GM12872 (cell line): ENCODE data around the gene MRPL11.

Experiments used
- TF ChIP-seq, protein P1 (sequence below): IDR thresholded peaks from 3 replicates; pipeline ENCODE4 v1.5.1; 2011; ENCODE audit warnings: low read depth, mild to moderate bottlenecking, low read length, moderate library complexity; ENCODE audit not compliant: insufficient read depth

The MRPL11 gene

GRCh38 chr11:66426314-66426713 lies 12.3 kb downstream of the MRPL11 start:
- TF ChIP-seq, protein P1, sequence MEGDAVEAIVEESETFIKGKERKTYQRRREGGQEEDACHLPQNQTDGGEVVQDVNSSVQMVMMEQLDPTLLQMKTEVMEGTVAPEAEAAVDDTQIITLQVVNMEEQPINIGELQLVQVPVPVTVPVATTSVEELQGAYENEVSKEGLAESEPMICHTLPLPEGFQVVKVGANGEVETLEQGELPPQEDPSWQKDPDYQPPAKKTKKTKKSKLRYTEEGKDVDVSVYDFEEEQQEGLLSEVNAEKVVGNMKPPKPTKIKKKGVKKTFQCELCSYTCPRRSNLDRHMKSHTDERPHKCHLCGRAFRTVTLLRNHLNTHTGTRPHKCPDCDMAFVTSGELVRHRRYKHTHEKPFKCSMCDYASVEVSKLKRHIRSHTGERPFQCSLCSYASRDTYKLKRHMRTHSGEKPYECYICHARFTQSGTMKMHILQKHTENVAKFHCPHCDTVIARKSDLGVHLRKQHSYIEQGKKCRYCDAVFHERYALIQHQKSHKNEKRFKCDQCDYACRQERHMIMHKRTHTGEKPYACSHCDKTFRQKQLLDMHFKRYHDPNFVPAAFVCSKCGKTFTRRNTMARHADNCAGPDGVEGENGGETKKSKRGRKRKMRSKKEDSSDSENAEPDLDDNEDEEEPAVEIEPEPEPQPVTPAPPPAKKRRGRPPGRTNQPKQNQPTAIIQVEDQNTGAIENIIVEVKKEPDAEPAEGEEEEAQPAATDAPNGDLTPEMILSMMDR, result no peak

DNA sequence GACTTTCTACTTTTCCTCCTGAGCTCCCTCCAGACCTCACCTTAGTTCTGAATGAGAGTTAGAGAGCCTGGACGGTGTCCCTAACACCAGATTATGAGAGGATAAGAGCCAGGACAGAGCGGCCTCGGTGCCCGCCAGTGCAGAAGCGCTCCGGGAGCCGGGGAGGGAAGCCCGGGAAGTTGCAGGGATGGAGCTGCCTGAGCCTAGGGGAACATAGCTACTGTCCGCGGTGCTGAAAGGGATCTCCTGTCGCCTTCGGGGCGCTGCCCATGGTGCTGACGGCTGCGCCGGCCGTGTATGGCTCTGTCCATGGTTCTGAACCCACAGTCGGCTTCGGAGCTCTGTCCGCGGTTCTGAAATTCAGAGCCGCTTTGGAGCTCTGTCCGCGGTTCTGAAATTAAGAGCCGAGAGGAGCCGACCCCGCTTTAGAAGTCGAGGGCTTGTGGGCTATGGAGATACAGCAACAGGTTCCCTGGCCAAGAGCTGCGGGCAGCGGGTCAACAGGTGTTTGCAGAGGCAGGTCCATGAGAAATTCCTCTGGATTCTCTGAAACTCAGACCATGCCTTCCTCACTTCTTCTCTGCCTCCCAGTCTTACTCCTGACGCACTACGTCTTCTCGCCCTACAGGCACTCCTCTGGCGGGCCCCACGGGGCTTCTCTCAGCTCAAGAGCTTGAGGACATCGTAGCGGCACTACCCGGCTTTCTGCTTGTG lies 17.0 kb downstream of the MRPL11 start:
- TF ChIP-seq, protein P1, result no peak

DNA sequence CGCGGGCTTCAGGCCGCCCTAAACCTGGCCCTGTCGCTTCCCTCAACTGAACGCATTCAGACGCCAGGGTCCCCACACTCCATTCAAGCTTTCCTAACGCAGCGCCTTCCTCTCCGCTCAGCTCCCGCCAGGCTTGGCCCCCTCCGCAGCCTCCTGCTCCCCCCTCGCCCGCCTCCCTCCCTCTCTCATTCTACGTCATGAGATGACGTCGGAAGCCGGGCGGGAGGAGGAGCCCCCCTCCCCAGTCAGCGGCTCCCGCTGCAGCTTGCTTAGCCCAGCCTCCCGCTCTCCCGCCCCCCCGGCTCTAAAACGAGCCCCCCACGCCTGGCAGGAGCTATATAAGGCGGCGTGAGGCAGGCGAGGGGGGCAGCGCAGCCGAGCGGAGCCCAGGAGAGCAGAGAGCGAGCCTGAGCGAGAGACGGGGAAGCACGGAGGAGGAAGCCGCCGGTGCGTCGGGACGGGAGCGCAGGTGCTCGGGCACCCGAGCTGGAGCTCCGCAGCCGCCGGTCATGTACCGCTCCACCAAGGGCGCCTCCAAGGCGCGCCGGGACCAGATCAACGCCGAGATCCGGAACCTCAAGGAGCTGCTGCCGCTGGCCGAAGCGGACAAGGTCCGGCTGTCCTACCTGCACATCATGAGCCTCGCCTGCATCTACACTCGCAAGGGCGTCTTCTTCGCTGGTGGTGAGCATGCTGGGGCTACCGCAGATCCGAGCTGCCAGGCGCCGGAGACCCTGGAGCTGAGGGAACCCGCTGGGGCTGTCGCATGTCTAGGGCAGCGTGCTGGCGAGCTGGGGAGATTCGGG lies 17.8 kb downstream of the MRPL11 start, which contains the start of gene NPAS4:
Gene NPAS4, plus strand, starts transcription at position 365 of the 806 bp plus-strand sequence. Its CDS starts 145 bp downstream, at position 510.
- TF ChIP-seq, protein P1, result no peak

DNA sequence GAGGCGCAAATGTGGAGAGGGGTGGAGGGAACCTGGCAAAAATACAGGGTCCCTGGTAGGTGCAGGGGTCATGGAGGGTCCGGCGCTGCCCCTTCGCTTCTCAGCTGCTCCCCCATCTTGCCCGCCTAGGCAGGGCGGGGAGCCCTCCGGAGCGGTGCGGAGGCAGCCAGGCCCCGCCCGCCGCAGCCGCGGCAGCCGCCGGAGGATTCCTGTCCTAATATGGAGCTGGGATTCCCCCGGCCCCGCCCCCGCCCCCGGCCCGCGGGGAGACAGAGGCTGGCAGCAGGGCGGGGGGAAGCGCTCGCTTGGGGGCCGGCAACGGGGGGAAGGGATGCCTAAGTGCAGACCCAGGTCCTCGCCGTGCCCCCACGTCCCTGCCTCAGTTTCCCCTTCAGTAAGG lies 18.8 kb downstream of the MRPL11 start:
- TF ChIP-seq, protein P1, result no peak

- TF ChIP-seq, protein P1, result no peak
These were observed 19.7 kb downstream of the MRPL11 start for GRCh38 chr11:66418986-66419308.

- TF ChIP-seq, protein P1, result peak; percentile 45
These were observed 20.3 kb downstream of the MRPL11 start for GRCh38 chr11:66418168-66418985.

GRCh38 chr11:66417000-66417399 lies 21.6 kb downstream of the MRPL11 start:
- TF ChIP-seq, protein P1, result no peak
